GM08714 (cell line): ENCODE data around the gene ITPR2.
"Not testable (repeated sequence)": the region's sequence is repeated elsewhere in the genome, so short reads cannot be mapped to it uniquely, and the experiment has no call there.

ENCODE experiments used
- H3K4me3 ChIP-seq: fragments of 200-500 bp; sonication (Bioruptor generic); 2 replicates; pipeline ENCODE4 v1.5.1; 2014; ENCODE audit warnings: mild to moderate bottlenecking, low read length, inconsistent platforms
- ZNF274 ChIP-seq: IDR thresholded peaks from 2 replicates; pipeline ENCODE4 v1.6.1; 2012; ENCODE audit warnings: mild to moderate bottlenecking, low read depth, low read length

The ITPR2 gene

DNA sequence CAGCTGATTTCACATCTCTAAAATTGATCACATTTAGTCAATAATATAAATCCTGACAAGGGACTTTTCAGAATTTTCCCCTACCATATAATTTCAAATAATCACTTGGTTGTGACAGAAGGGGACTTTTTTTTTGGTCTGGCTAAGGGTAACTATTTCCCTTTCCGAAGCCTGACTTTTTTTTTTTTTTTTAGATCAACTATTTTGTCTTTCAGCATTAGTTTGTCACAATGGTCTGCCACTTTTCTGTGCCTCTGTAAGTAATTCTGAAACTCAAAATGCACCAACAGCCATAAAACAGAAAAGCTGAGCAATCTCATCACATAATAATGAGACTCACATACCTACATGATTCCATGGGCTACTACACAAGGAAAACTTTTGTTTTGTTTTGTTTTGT is 371.2 kb downstream of the ITPR2 start:
- TF ChIP-seq ZNF274 = no peak
- H3K4me3 ChIP-seq = no peak overlapping the region

GRCh38 chr12:26460361-26460760 is 372.6 kb downstream of the ITPR2 start:
- no peak for TF ChIP-seq ZNF274
- H3K4me3 ChIP-seq = no peak overlapping the region

DNA sequence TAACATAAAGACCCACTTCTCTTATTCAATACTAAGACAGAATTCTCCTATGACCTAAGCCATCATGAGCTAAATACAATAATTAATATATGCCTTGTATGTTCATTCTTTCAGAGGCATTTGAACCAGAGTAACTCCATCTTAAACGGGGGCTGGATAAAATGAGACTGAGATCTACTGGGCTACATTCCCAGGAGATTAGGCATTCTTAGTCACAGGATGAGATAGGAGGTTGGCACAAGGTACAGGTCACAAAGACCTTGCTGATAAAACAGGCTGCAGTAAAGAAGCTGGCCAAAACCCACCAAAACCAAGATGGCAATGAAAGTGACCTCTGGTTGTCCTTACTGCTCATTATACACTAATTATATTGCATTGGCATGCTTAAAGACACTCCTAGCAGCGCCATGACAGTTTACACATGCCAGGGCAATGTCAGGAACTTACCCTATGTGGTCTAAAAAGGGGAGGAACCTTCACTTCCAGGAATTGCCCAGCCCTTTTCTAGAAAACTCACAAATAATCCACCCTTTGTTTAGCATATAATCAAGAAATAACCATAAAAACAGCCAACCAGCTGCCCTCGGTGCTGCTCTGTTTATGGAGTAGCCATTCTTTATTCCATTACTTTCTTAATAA is 376.9 kb downstream of the ITPR2 start:
- H3K4me3 ChIP-seq = no peak overlapping the region
- TF ChIP-seq ZNF274 = no peak

- no peak for TF ChIP-seq ZNF274
- no peak overlapping the region for H3K4me3 ChIP-seq
Measured at GRCh38 chr12:26453246-26453645, 379.7 kb downstream of the ITPR2 start.

DNA sequence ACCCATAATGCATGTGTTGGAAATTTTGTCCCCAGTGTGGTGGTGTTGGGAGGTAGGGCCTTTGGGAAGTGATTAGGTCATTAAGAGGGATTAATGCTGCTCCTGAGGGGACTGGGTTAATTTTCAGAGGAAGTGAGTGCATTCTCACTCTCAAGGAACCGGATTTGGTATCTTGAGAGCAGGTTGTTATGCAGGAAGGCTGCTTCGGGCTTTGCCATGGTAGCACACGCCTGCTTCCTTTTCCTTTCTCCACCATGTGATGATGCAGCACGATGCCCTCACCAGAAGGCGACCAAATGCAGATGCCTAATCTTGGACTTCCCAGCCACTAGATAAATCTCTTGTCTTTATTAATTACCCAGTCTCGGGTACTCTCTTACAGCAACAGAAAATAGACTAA is 380.5 kb downstream of the ITPR2 start:
- H3K4me3 ChIP-seq = no peak overlapping the region
- no peak for TF ChIP-seq ZNF274

DNA sequence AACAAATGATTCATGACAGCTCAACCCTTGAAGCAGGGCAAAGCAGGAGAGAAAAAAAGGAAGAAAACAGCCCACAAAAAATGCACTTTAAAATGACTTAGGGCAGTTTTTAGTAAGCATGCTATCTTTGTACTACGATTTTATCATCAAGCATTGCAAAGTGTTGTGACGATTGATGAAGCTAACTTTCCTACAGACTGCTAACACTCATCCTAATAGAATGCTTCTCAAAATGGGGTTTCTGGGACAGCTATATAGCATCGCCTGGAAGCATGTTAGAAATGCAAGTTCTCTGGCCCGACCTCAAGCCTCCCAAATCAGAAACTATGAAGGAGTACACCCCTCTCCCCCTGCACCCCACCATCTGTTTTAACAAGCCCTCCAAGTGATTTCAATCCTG is 381.2 kb downstream of the ITPR2 start:
- no peak for TF ChIP-seq ZNF274

DNA sequence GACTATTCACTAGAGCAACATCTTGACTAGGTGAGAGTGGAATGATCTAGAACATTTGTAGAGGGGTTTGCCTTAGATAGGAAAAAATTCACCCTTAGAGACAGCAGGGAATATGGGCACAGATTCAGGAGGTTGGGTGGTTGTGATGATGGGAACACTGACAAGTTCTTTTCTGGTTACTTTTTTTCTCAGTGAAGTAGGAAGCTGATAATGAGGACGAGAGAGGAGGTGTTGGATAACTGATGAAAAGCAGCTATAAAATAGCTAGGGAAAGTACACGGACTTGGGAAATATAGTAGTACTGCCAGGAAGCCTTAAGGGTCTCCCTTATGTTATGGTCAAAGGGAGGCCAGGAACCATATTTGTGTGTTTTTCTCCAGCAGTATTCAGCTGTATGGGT is 387.1 kb downstream of the ITPR2 start:
- TF ChIP-seq ZNF274 = no peak
- no peak overlapping the region for H3K4me3 ChIP-seq

More for the DNA sequence above, 381.2 kb downstream of the ITPR2 start:
- no peak overlapping the region for H3K4me3 ChIP-seq

DNA sequence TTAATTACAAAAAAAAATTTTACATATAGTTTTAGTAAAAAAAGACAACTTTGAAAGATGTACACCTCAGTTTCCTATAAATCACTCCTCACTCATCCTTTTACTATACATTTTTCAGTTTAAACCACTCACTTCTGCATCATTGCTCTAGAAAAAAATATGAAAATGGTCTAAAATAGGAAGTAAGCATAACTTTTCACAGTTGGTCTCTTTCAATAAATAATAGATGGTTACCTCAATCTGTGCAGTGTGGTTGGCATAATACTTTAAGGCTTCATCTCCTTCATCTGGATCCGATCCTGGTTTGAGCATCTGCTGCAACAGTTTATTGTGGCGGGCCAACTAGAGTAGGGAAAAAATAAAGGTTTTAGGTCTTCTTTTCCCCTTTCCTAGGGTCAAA is 389.7 kb downstream of the ITPR2 start:
- H3K4me3 ChIP-seq = no peak overlapping the region
- no peak for TF ChIP-seq ZNF274

DNA sequence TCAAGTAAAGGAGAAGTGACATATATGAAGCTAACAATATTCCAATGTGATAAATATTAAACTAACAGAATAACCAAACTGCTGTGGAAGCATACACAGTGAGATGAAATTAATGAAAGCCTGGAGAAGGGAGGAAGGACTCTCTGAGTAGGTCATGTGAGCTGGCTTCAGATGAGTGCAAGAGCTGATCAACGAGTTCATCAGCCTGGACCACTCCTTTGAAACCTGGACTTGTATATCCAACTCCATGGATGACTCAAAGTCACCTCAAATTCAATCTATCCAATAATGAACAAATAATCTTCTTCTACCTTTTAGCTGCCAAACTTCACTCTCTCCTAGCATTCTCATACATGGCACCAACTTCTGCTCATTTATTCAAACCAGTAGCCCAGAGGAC is 391.6 kb downstream of the ITPR2 start:
- TF ChIP-seq ZNF274 = no peak

GRCh38 chr12:26435069-26435404 is 398.0 kb downstream of the ITPR2 start:
- no peak for TF ChIP-seq ZNF274
- H3K4me3 ChIP-seq = no peak overlapping the region

More for the DNA sequence above, 391.6 kb downstream of the ITPR2 start:
- H3K4me3 ChIP-seq = no peak overlapping the region

DNA sequence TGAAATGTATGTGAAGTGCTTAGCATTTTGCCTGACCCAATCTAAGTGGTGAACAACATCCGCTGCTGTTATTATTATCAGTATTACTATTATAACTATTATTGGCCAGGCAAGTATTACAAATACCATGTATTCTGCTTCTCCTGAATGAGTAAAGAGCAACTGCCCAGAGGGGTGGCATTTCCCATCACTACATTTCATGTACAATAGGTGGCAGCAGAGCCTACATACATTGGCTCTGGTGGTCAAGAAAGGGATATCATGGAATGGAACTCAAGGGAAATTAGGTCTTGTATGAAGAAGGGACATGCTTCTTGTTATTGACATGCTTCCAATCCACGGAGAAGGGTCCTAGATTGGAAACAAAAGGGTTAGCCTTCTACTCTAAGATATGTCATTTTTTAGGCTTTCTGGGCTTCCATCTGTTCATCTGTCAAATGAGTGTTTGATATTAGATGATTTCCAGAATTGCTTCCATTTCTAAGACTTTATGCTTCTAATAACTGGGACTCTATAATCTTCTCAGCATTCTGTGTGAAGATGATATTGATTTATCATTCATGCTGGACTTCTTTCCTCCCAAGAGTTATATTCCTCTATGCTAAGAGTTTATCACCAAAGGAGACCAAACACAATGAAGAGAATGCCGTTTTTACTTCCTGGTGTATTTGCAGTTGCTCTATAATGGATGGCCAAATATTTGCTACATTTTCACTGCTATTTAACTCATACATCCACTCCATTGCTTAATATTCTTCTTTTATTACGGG is 398.5 kb downstream of the ITPR2 start:
- H3K4me3 ChIP-seq = no peak overlapping the region
- no peak for TF ChIP-seq ZNF274

DNA sequence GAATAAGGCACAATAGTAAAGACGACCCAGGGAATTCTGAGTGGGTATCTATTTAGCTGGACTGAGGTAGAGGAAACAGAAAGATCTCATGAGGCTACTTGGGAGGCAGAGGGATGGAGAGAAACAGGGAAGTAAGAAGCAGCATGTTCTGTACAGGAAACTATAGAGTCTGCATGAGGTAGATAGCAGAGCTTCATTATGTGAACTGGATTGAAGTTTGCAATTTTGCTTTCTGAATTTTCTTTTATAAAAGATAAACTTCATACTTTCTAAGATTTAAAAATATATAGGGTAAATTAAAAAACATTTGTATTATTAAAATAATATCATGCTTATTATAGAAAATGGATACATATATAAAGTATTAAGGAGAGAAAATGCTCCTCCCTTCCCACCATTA is 399.3 kb downstream of the ITPR2 start:
- not testable (repeated sequence) for H3K4me3 ChIP-seq

GRCh38 chr12:26431211-26431610 is 401.8 kb downstream of the ITPR2 start:
- no peak overlapping the region for H3K4me3 ChIP-seq
- TF ChIP-seq ZNF274 = no peak

GRCh38 chr12:26430596-26430995 is 402.4 kb downstream of the ITPR2 start:
- not testable (repeated sequence) for H3K4me3 ChIP-seq

DNA sequence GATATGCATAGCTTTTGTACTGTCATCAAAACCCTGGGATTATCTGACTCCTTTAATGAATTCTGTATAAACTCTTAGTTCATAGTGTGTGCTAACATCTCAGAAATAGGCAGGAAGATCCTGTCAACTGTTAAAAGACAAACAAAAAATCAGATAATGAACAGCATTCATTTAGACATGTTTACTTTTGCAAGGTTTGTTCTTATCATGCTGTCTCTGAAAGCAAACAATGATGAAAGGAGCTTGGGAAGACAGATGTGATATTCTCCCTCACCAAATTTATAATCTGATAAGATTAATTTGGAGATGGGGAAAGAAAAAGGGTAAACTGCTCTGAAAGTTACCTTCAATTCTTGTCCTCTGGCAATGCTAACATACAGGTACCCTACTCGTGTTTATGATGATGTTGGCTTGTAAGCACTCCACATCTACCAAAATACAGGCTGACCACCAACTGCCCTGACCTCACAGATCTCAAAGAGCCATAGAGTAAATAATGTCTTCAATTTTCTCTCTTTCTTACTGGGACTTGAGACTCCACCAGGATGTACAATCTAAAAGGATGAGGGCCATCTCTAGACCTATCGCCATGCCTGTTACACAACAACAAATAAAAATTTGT is 403.8 kb downstream of the ITPR2 start:
- H3K4me3 ChIP-seq = no peak overlapping the region
- no peak for TF ChIP-seq ZNF274
